Epidermal melanocyte (primary cell): ENCODE results near the gene GSG1L.

Source experiments
- DNase-seq: peaks from one replicate; pipeline ENCODE4 v3.0.0; 2011; ENCODE audit warnings: low spot score; ENCODE audit not compliant: insufficient read length

Gene GSG1L

GRCh38 chr16:28025631-28026030 lies 37.9 kb downstream of the GSG1L start:
- DNase-seq, result no peak

- no peak for DNase-seq
These were observed 44.3 kb downstream of the GSG1L start for GRCh38 chr16:28019218-28019617.

DNA sequence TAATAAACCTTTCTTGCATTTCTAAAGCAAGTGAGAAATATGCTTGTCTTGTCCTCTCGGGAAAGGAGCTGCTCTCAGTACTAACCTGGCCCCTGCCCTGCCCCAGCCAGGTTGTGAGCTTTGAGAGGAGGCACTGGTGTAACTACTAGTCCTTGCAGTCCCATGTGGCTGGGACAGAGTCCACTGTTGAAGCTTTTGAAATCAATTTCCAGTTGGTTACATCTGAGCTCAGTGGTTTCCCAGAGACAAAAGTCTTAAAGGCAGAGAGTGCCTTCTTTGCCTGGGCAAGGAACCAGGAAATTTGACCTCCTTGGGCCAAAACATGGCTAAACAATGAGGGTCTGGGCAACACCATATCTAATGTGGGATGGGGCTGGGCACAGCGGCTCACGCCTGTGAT lies 48.7 kb downstream of the GSG1L start:
- no peak for DNase-seq

DNA sequence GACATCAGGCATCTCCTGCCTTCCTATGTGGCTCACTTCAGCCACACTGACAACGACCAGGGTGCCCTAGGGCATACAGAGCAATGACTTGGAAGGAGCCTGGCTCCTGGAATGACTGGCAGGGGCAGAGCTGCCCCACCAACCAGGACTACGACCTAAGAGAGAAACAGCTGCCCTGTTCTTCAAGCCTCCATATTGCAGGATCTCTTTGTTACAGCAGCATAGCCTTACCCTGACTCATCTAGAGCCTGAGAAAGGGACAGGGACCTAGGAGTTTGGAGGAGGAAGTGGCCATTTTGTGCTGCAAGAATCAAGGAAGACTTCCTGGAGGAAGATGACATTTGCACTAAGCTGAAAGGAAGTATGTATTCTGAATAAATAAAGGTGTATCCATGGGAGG lies 49.6 kb downstream of the GSG1L start:
- no peak for DNase-seq

- no peak for DNase-seq
These were observed 50.1 kb downstream of the GSG1L start for GRCh38 chr16:28013392-28013791.

DNA sequence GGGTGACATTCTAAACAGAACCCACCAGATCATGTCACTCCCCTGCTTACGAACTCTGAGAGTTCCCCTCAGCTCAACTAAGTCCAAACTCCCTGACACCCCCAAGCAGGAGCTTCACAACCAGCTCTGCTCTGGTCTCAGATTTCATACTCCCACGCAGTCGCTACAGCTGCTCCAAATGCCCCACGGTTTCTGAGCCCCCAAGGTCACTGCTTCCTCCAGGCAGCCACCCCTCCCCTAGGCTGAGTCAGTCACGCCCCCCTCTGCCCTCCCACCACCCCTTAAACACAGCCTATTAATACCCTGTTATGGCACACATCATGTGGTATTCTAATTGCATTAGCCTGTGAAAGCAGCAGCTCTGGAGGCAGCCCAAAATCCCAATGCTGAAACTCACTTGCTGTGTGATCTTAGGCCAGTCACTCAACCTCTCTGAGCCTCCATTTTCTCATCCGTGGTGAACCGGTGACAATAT lies 51.5 kb downstream of the GSG1L start:
- no peak for DNase-seq

DNA sequence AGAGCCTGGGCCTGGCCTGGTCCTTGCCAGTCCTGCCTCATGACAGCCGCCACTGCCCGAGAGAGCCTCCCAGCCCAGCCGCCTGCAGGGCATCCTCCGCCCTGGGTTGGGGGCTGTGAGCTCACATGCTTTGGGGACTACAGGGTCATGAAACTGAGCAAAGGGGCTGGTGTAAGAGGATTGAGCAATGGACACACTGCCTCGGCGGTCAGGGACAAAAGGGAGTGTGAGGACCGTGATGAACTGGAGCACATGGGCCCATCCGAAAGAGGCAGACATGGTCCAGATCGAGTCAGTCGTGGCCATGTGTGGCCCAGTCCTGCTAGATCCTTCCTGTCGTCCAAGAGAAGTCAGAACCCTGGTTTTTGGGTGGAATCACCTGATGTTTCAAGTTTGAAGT lies 52.3 kb downstream of the GSG1L start:
- DNase-seq, result no peak

- no peak for DNase-seq
These were observed 52.8 kb downstream of the GSG1L start for GRCh38 chr16:28010671-28011070.

DNA sequence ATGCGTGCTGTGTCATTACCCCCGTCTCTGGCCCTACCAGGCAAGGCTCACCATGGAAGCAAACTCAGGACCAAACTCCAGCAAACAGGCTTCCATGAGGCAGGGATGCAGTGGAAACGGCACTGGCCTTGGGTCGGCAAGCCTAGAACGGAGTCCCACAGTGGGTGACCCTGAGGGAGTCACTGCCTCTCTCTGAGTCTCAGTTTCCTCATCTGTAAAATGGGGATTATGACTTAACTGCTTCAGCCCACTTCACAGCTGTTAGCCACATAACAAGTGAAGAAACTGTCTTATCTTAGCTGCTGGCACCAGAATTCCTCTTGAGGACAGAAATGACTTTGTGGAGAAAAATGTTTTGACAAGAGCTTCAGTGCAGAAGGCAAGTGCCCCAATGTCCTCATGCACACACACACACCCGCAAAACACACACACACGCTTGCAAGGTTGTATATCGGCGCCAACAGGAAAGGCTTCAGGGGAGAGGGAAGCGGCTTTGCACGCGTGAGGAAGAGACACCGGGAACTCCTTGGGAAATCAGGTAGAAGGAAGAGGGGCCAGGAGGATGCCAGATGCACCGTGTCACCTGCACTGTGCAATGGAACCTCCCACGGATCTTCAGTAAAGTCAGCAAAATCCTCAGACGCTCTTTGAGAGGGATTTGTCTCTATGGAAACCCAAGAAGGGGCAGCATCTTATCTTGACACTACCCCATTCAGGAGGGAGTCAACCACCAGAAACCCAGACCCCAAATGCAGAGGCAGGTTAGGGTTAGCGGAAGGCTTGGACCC lies 53.7 kb downstream of the GSG1L start:
- DNase-seq, result no peak

DNA sequence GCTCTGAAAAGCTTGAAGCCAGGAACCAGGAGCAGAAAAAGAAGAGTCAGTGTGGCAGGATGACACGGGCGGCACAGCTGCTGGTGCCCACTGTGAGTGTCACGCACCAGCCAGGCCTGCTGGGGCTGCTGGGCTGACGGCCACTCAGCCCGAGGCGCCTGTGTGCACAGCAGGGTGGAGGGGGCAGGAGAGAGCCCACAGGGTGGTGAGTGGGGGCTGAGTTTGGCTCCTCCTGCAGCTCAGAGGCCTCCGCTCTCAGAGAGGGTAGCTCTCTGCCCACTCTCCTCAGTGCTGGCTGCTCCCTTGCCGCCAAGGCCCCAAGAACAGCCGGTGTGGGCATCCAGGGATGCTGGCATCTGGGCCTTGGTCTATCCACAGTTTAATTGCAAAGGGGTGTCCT lies 59.6 kb downstream of the GSG1L start:
- DNase-seq, result no peak

GRCh38 chr16:28003021-28003865 lies 60.3 kb downstream of the GSG1L start:
- no peak for DNase-seq

DNA sequence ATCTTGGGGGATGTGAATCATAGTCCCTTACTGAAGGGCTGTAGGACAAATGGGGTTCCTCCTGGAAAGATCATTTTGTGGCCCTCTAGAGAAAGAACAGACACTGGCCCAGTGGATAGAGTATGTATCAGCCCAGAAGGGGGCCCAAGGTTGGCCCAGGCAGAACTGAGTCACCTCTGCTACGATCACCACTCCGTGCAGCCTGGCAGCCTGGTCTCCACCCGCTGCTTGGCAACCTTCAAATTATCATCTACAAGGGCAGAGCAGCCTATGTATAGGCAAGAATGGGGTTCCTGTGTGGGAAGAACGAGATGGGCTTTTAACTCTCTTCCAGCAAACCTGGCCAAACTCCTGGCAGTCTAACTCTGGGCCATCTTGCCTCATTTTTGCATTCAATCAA lies 61.9 kb downstream of the GSG1L start:
- DNase-seq, result no peak

GRCh38 chr16:28001184-28001583 lies 62.3 kb downstream of the GSG1L start:
- DNase-seq, result no peak

- no peak for DNase-seq
These were observed 63.0 kb downstream of the GSG1L start for GRCh38 chr16:28000314-28001169.

DNA sequence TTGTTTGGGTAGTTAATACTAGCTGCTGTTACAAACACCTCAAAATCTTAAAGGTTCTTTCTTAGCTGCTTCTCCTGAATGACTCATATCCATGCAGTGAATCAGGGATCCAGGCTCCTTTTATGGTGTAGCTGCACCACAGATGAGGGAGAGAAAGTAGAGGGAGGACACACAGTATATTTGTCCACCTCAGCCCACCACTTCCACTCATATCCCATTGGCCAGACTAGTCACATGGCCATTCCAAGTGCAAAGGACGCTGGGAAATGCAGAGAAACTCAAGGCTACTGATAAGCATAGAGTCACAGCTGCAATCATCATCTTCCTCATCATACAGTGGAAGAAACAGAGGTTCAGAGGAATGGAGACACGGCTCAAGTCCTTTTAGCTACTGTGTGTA lies 63.8 kb downstream of the GSG1L start:
- no peak for DNase-seq

GRCh38 chr16:27995378-27995777 lies 68.1 kb downstream of the GSG1L start:
- no peak for DNase-seq

DNA sequence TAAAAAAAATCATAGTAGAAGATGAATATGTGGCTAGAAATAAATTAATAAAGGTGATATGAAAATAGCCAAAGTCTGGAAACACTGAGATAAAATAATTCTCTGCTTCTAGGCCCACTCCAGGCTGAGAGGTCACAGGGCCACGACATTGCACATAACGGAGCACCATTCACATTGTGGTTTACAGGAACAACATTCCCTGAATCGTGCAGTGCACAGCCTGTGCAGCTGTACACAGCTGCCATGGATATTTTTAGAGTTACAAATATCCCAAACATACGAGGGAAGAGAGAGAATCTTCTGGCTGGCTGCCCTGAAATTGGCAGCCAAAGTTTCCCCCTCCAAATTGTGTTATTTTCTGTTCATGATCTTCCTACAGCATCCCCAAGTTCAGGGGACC lies 68.8 kb downstream of the GSG1L start:
- DNase-seq, result no peak

GRCh38 chr16:27993587-27993986 lies 69.9 kb downstream of the GSG1L start:
- no peak for DNase-seq

DNA sequence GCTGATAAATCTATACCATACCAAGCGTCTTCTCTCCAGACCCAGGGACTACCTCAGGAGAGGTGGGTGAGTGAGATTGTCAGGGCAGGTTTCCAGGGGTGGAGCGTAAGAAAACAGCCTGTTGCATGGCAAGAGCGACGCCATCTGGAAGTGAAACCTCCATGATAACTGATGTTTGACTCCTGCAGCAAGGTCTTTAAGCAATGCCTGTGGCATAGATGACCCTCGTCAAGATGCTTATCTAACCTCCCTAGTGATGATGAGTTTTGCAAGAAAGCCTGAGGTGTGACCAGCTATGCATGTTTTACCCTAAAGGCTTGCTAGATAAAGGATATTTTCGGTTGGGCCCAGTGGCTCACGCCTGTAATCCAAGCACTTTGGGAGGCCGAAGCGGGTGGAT lies 71.6 kb downstream of the GSG1L start:
- DNase-seq, result no peak

- DNase-seq, result no peak
These were observed 77.5 kb downstream of the GSG1L start for GRCh38 chr16:27985981-27986380.

DNA sequence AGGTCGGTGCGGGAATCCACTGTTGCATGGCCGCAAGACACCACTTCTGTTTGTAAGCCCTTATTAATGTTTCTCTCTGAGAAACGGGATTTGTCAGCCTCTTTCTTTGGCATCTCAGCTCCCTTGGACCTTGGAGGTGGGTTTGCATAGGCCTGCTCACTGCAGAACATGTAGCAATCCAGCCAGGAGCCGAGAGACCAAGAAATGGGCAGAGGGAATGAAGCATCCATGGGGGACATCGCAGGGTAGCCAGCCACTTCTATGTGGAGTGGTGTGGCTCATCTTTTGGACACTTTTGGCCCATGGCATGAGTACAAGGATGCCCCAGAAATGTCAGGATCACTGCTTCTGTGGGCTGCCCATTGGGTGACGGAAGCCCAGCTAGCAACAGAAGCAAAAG lies 79.4 kb downstream of the GSG1L start:
- no peak for DNase-seq

GRCh38 chr16:27983244-27983643 lies 80.3 kb downstream of the GSG1L start:
- no peak for DNase-seq
